Ascending aorta (tissue), 2 donors: ENCODE data around the gene UTP14A. TPM values are rescaled to one million over a fixed set of nuclear protein-coding genes. Genes with fewer than 3 reads are reported as not detected.

Source experiments
- DNase-seq, 2 donors: peaks; one replicate each; pipeline ENCODE4 v3.0.0-alpha.2; 2019; ENCODE audit warnings: low spot score in 2 of 2
- H3K27ac ChIP-seq, 2 donors: fragments of 200-600 bp; sonication (generic); one replicate each; pipeline ENCODE4 v1.5.1; 2016 to 2017; ENCODE audit warnings: mild to moderate bottlenecking in 1 of 2
- H3K27me3 ChIP-seq: fragments of 200-600 bp; sonication (generic); one replicate; pipeline ENCODE4 v1.5.1; 2017
- H3K36me3 ChIP-seq, 2 donors: fragments of 200-600 bp; sonication (generic); one replicate each; pipeline ENCODE4 v1.5.1; 2016
- H3K4me1 ChIP-seq, 2 donors: fragments of 200-600 bp; sonication (generic); one replicate each; pipeline ENCODE4 v1.5.1; 2016 to 2017; ENCODE audit warnings: mild to moderate bottlenecking in 1 of 2
- H3K4me3 ChIP-seq, 2 donors: fragments of 200-600 bp; sonication (generic); one replicate each; pipeline ENCODE4 v1.5.1; 2016 to 2017; ENCODE audit warnings: mild to moderate bottlenecking in 1 of 2
- H3K9me3 ChIP-seq, 2 donors: fragments of 200-600 bp; sonication (generic); one replicate each; pipeline ENCODE4 v1.5.1; 2016
- CTCF ChIP-seq, 3 experiments: fragments of 200-600 bp in 2 of 3; fragments of 450-650 bp in 1 of 3; sonication (generic) in 2 of 3; IDR thresholded peaks; one replicate each; pipeline ENCODE4 v1.5.1; 2016 to 2019; ENCODE audit warnings: antibody characterized with exemption in 3 of 3, mild to moderate bottlenecking in 1 of 3, moderate library complexity in 1 of 3
- intact Hi-C: fragments of 100-400 bp; cut with DNase I; formaldehyde crosslinking; loops from one replicate; pipeline ENCODE4 v1.15.1; 2023
- total RNA-seq: library from RNA; depleted of rRNA; stranded (reverse); fragments of >200 nt; gene quantifications from one replicate; pipeline ENCODE4 v1.1.0, GENCODE V29; 2016

Gene UTP14A
- total RNA-seq, 1 donor from 2014 or later, result 1.1 TPM

- TF ChIP-seq CTCF (IDR thresholded peaks at IDR 0.05), result no peak
- intact Hi-C loops, result loop anchor here (5.0 kb wide), 1 partner anchor 237 kb away; the partner anchor contains the start of gene RAB33A
- H3K4me1 ChIP-seq, result no peaks in the 10 kb centered on the region
- DNase-seq, result no peak
- H3K36me3 ChIP-seq, result no peaks in the 10 kb centered on the region
- H3K27me3 ChIP-seq, result no peaks in the 10 kb centered on the region
- no peak overlapping the region for H3K27ac ChIP-seq
- no peaks in the 10 kb centered on the region for H3K9me3 ChIP-seq
- H3K4me3 ChIP-seq, result no peak overlapping the region
Observed at GRCh38 chrX:129934952-129935351, 29.0 kb downstream of the UTP14A start.

- no peak for DNase-seq
- intact Hi-C loops, result no loop called here
- no peak overlapping the region for H3K27ac ChIP-seq
- H3K36me3 ChIP-seq, result no peaks in the 10 kb centered on the region
- H3K4me1 ChIP-seq, result no peaks in the 10 kb centered on the region
- no peak overlapping the region for H3K4me3 ChIP-seq
- no peaks in the 10 kb centered on the region for H3K27me3 ChIP-seq
- no peak for TF ChIP-seq CTCF (IDR thresholded peaks at IDR 0.05)
- no peaks in the 10 kb centered on the region for H3K9me3 ChIP-seq
Observed at GRCh38 chrX:129938081-129938480, 32.1 kb downstream of the UTP14A start.

GRCh38 chrX:129939986-129940385 is 34.0 kb downstream of the UTP14A start:
- no peak for TF ChIP-seq CTCF (IDR thresholded peaks at IDR 0.05)
- no peaks in the 10 kb centered on the region for H3K4me1 ChIP-seq
- H3K27me3 ChIP-seq, result no peaks in the 10 kb centered on the region
- intact Hi-C loops, result no loop called here
- no peak for DNase-seq
- no peaks in the 10 kb centered on the region for H3K9me3 ChIP-seq
- no peak overlapping the region for H3K4me3 ChIP-seq
- no peak overlapping the region for H3K27ac ChIP-seq
- H3K36me3 ChIP-seq, result no peaks in the 10 kb centered on the region

- no peak for DNase-seq
- no peak for TF ChIP-seq CTCF (IDR thresholded peaks at IDR 0.05)
- Histone ChIP-seq H3K4me1 (no peaks in the 10 kb centered on the region), H3K27ac (no peak overlapping the region), H3K9me3 (no peaks in the 10 kb centered on the region), H3K27me3 (no peaks in the 10 kb centered on the region), H3K36me3 (no peaks in the 10 kb centered on the region), H3K4me3 (no peak overlapping the region)
- intact Hi-C loops, result no loop called here
Observed at GRCh38 chrX:129940721-129941120, 34.8 kb downstream of the UTP14A start.

- Histone ChIP-seq H3K9me3 (no peaks in the 10 kb centered on the region), H3K4me1 (no peaks in the 10 kb centered on the region), H3K27ac (no peak overlapping the region), H3K27me3 (no peaks in the 10 kb centered on the region), H3K4me3 (no peak overlapping the region), H3K36me3 (no peaks in the 10 kb centered on the region)
- no peak for TF ChIP-seq CTCF (IDR thresholded peaks at IDR 0.05)
- DNase-seq, result no peak
- intact Hi-C loops, result no loop called here
Observed at GRCh38 chrX:129945131-129945530, 39.2 kb downstream of the UTP14A start.

GRCh38 chrX:129953334-129953648 is 47.3 kb downstream of the UTP14A start:
- Histone ChIP-seq H3K4me3 (peak overlapping the region; percentile 14 to 58), H3K27me3 (no peaks in the 10 kb centered on the region), H3K27ac (no peak overlapping the region), H3K36me3 (no peaks in the 10 kb centered on the region), H3K9me3 (no peaks in the 10 kb centered on the region), H3K4me1 (no peaks in the 10 kb centered on the region)
- no peak for DNase-seq
- TF ChIP-seq CTCF (IDR thresholded peaks at IDR 0.05), result no peak
- intact Hi-C loops, result loop anchor here (2.0 kb wide), 2 partner anchors 20 to 30 kb away; partner anchors contain the start of gene BCORL1
